SK-N-SH (cell line): Measurements from ENCODE around the gene NUMA1. TPM values are rescaled to one million over a fixed set of nuclear protein-coding genes. Genes with fewer than 3 reads are reported as not detected.

ENCODE experiments used
- CTCF ChIA-PET: fragments of 300-600, 350-600 bp; formaldehyde crosslinking; extraction: SDS; loops from one replicate; lab custom pipeline; 2021; lab: Yijun Ruan, JAX
- POLR2A ChIA-PET: fragments of 350-600 bp; sonication (Branson Sonifier 250); formaldehyde crosslinking; extraction: SDS; loops from one replicate; lab custom pipeline; 2020; ENCODE audit warnings: antibody characterized with exemption, inconsistent platforms; lab: Yijun Ruan, JAX
- DNase-seq: peaks from one replicate; pipeline ENCODE4 v3.0.0; 2012
- H2AFZ ChIP-seq: fragments of 200-600 bp; sonication (generic); 2 replicates; pipeline ENCODE4 v1.8.1; 2016; ENCODE audit warnings: antibody characterized with exemption, mild to moderate bottlenecking, low read depth
- H3F3A ChIP-seq: fragments of 200-600 bp; sonication (generic); replicated peaks from 2 replicates; pipeline ENCODE3; 2016; ENCODE audit warnings: antibody characterized with exemption, mild to moderate bottlenecking; ENCODE audit not compliant: insufficient read depth
- H3K27ac ChIP-seq, 2 experiments: fragments of 200-500 bp in 1 of 2; fragments of 200-600 bp in 1 of 2; sonication (Bioruptor generic) in 1 of 2; sonication (generic), shearing (Covaris generic) in 1 of 2; 2 replicates each; pipeline versions ENCODE4 v1.5.1 to v1.6.1; 2014 to 2016; ENCODE audit warnings: low read depth in 2 of 2, inconsistent platforms in 1 of 2, low read length in 1 of 2, mild to moderate bottlenecking in 1 of 2, mixed read lengths in 1 of 2
- H3K27me3 ChIP-seq: fragments of 200-600 bp; sonication (generic), shearing (Covaris generic); 2 replicates; pipeline ENCODE4 v1.6.1; 2016; ENCODE audit warnings: mixed run types; ENCODE audit not compliant: insufficient read depth
- H3K36me3 ChIP-seq, 2 experiments: fragments of 200-500 bp in 1 of 2; fragments of 200-600 bp in 1 of 2; sonication (Bioruptor generic) in 1 of 2; sonication (generic) in 1 of 2; replicated peaks in 1 of 2; 2 replicates each; pipeline versions ENCODE3 to v1.5.1; 2014 to 2016; ENCODE audit warnings: low read length in 1 of 2, mild to moderate bottlenecking in 1 of 2; ENCODE audit not compliant: insufficient read depth in 2 of 2, control insufficient read depth in 1 of 2
- H3K4me1 ChIP-seq, 2 experiments: fragments of 200-500 bp in 1 of 2; fragments of 200-600 bp in 1 of 2; sonication (Bioruptor generic) in 1 of 2; sonication (generic), shearing (Covaris generic) in 1 of 2; 2 replicates each; pipeline versions ENCODE4 v1.5.1 to v1.6.1; 2014 to 2016; ENCODE audit warnings: low read depth in 1 of 2, low read length in 1 of 2, mixed run types in 1 of 2; ENCODE audit not compliant: insufficient read depth in 2 of 2, control insufficient read depth in 1 of 2
- H3K4me2 ChIP-seq: fragments of 200-600 bp; sonication (generic), shearing (Covaris generic); 2 replicates; pipeline ENCODE4 v1.6.1; 2017; ENCODE audit warnings: mixed run types
- H3K4me3 ChIP-seq, 2 experiments: fragments of 200-500 bp in 1 of 2; fragments of 200-600 bp in 1 of 2; sonication (Bioruptor generic) in 1 of 2; sonication (generic), shearing (Covaris generic) in 1 of 2; 2 replicates each; pipeline versions ENCODE4 v1.5.1 to v1.8.1; 2014 to 2016; ENCODE audit warnings: low read depth in 2 of 2, inconsistent platforms in 1 of 2, low read length in 1 of 2, mild to moderate bottlenecking in 1 of 2, mixed read lengths in 1 of 2, moderate library complexity in 1 of 2
- H3K79me2 ChIP-seq: fragments of 200-600 bp; sonication (generic); 2 replicates; pipeline ENCODE4 v1.8.1; 2017; ENCODE audit warnings: mild to moderate bottlenecking; ENCODE audit not compliant: insufficient read depth
- H3K9ac ChIP-seq: fragments of 200-600 bp; sonication (generic); 2 replicates; pipeline ENCODE4 v1.6.1; 2017; ENCODE audit warnings: mixed run types
- H3K9me2 ChIP-seq: fragments of 200-600 bp; sonication (generic); 2 replicates; pipeline ENCODE4 v1.6.1; 2017; ENCODE audit warnings: mixed run types
- H3K9me3 ChIP-seq: fragments of 200-600 bp; sonication (generic); 2 replicates; pipeline ENCODE4 v1.6.1; 2017; ENCODE audit warnings: mixed run types, mild to moderate bottlenecking, moderate library complexity
- H4K20me1 ChIP-seq: fragments of 200-600 bp; sonication (generic); 2 replicates; pipeline ENCODE4 v1.6.1; 2017; ENCODE audit warnings: mild to moderate bottlenecking, mixed run types; ENCODE audit not compliant: insufficient read depth
- EP300 ChIP-seq, 2 experiments: IDR thresholded peaks; 2 replicates each; pipeline versions ENCODE4 v1.4.0 to v1.6.1; 2012; ENCODE audit warnings: borderline replicate concordance in 1 of 2, low read depth in 1 of 2, low read length in 1 of 2
- FOXJ3 ChIP-seq: sonication (generic); formaldehyde crosslinking; IDR thresholded peaks from 2 replicates; pipeline ENCODE4 v1.5.1; 2020; ENCODE audit warnings: mild to moderate bottlenecking, missing genetic modification reagents
- GATA2 ChIP-seq: sonication (generic); formaldehyde crosslinking; IDR thresholded peaks from 2 replicates; pipeline ENCODE4 v1.5.0; 2020; ENCODE audit warnings: mild to moderate bottlenecking, missing genetic modification reagents
- JUND ChIP-seq: IDR thresholded peaks from 2 replicates; pipeline ENCODE4 v1.4.0; 2012
- POLR2AphosphoS5 ChIP-seq: IDR thresholded peaks from 2 replicates; pipeline ENCODE4 v1.6.1; 2012; ENCODE audit warnings: low read depth, low read length
- RAD21 ChIP-seq: IDR thresholded peaks from 2 replicates; pipeline ENCODE4 v1.6.1; 2012; ENCODE audit warnings: mild to moderate bottlenecking, low read length
- TEAD4 ChIP-seq: IDR thresholded peaks from 2 replicates; pipeline ENCODE4 v1.4.0; 2012; ENCODE audit warnings: mild to moderate bottlenecking, borderline replicate concordance; ENCODE audit not compliant: insufficient read depth
- WGBS: methylation state at CpG from one replicate; pipeline ENCODE4 v1.1.6; 2017; ENCODE audit warnings: low lambda C conversion rate; 5-methylcytosine and 5-hydroxymethylcytosine counted together
- polyA plus RNA-seq, 3 experiments: library from polyadenylated mRNA; depleted of rRNA; stranded (reverse); fragments of >200 nt; gene quantifications; 2 replicates each; pipeline ENCODE4 v1.2.3, GENCODE V29; 2012

The NUMA1 gene
- polyA plus RNA-seq, 1 of the 3 experiments (the other 2 are of a cell fraction): 111 TPM

DNA sequence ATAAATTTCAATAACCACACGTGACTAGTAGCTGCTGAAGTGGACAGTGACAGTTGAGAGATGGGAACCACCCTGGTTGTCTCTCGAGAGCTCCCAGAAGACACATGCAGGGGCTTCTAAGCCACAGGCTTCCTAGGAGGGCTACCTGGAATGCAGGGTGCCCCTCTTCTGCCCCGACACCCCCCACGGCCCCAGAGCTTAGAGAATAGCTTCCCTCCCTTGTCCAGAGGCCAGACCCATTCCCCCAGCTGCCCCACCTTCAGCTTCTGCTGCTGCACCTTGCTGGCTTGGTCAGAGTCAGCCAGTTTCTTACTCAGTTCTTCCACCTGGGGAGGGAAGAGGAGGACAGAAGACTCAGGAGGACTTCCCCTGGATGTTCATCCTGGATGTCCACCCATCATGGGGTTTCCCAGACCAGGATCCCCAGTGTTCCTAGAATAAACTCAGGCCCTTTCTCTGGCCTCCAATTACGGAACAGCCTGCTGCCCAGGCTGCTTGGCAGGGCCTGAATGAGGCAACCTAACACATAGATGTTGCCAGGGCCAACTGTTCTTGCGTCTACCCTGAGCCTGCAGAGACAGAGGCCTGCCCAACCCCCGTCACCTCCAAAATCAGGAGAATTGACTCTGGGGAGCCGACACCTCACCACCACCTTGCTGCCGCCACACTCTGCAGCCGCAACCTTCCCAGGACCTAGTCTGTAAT lies 69.7 kb downstream of the NUMA1 start:
- Histone ChIP-seq H4K20me1 (peaks cover 56% of the 10 kb centered on the region), H3K4me2 (no peak overlapping the region), H3K9me3 (no peaks in the 10 kb centered on the region), H2AFZ (no peak overlapping the region), H3K27ac (peak overlapping the region in 1 of 2 experiments; percentile 14; a peak in 1 of 4 replicates), H3K4me3 (no peak overlapping the region), H3K4me1 (no peaks in the 10 kb centered on the region; a peak in 1 of 4 replicates), H3K79me2 (peaks cover 2% of the 10 kb centered on the region; the same call in 1 of the 2 replicates), H3K9ac (no peak overlapping the region), H3K27me3 (no peaks in the 10 kb centered on the region), H3K36me3 (peaks cover 44 to 99% of the 10 kb centered on the region in 2 experiments), H3K9me2 (no peaks in the 10 kb centered on the region), H3F3A (peaks cover 28% of the 10 kb centered on the region)
- CTCF ChIA-PET: interaction anchor here (0.7 to 2.0 kb wide), 4 partner anchors 11 to 133 kb away, joined by 3 to 15 read pairs (median 4); no protein-coding TSS in a partner anchor
- DNase-seq: no peak
- no peak for TF ChIP-seq EP300 (IDR thresholded peaks at IDR 0.05; ENCODE audit: borderline replicate concordance in 1 of 2, low read depth in 1 of 2, low read length in 1 of 2)
- no peak for TF ChIP-seq TEAD4
- TF ChIP-seq POLR2AphosphoS5: no peak
- POLR2A ChIA-PET: no interaction called here
- WGBS: 94% methylated on average over 10 of the region's 10 CpGs

DNA sequence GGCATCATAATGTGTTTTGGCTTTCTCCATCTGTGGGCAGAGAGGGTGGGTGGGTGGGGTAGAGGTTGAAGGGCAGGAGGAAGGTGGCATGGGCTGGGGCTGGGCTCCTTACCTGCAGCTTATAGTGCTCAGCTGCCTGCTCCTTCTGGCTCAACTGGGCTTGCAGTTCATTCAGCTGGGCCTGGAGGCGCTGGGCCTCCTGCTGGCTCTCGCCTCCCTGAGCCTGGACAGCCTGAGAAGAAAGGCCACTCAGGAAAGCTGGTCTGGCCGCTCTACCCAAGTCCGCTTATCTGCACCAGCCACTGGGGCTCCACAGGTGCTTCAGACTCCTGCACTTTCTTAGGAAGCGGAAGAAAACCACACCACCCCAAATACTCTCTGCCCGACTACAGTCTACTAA lies 71.2 kb downstream of the NUMA1 start:
- H3K79me2 ChIP-seq: peaks cover 2% of the 10 kb centered on the region; the same call in 1 of the 2 replicates
- no peak overlapping the region for H3K4me3 ChIP-seq
- peaks cover 62% of the 10 kb centered on the region for H4K20me1 ChIP-seq
- ChIA-PET POLR2A (interaction anchor here (1.7 kb wide), 1 partner anchor 8 kb away, joined by 4 read pairs; no protein-coding TSS in a partner anchor), CTCF (interaction anchor here (0.6 to 2.4 kb wide), 3 partner anchors 13 to 31 kb away, joined by 3 to 16 read pairs (median 15); no protein-coding TSS in a partner anchor)
- no peaks in the 10 kb centered on the region for H3K9me2 ChIP-seq
- no peak for DNase-seq
- no peak overlapping the region for H2AFZ ChIP-seq
- no peaks in the 10 kb centered on the region for H3K27me3 ChIP-seq
- H3K4me1 ChIP-seq: no peaks in the 10 kb centered on the region; a peak in 1 of 4 replicates
- TF ChIP-seq JUND (no peak), FOXJ3 (CRISPR knock-in tag) (no peak)
- TF ChIP-seq, all 33 proteins: peak for 0
- no peak overlapping the region; a peak in 1 of 4 replicates for H3K27ac ChIP-seq
- H3K9me3 ChIP-seq: no peaks in the 10 kb centered on the region
- peaks cover 39% of the 10 kb centered on the region for H3F3A ChIP-seq
- H3K9ac ChIP-seq: no peak overlapping the region
- 100% methylated on average over 1 of the region's 6 CpGs for whole genome bisulfite sequencing
- peaks cover 46 to 99% of the 10 kb centered on the region in 2 experiments for H3K36me3 ChIP-seq
- H3K4me2 ChIP-seq: no peak overlapping the region

DNA sequence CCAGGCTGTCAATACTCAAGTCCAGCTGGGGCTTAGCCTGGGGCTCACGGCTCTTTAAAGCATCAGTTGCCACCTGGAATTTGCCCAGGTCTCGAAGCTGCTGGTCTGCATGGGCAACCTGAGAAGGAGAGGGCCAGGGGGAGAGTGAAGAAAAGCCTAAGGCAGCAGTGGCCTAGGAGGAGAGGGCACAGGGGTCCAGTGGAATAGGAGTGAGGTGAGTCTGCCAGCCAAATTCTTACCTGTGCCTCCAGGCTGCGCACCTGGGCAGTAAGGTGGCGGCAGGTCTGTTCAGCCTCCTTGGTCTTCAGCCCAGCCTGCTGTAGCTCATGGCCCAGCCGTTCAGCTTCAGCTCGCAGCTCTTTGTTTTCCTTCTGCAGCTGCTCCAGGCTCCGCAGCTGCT lies 71.6 kb downstream of the NUMA1 start:
- 94% methylated on average over 6 of the region's 7 CpGs for WGBS
- H3F3A ChIP-seq: peaks cover 41% of the 10 kb centered on the region
- H3K9me2 ChIP-seq: no peaks in the 10 kb centered on the region
- H2AFZ ChIP-seq: no peak overlapping the region
- TF ChIP-seq JUND (no peak), GATA2 (CRISPR knock-in tag) (no peak), RAD21 (no peak)
- TF ChIP-seq, all 33 proteins: peak for 0
- H3K79me2 ChIP-seq: peaks cover 2% of the 10 kb centered on the region; the same call in 1 of the 2 replicates
- H4K20me1 ChIP-seq: peaks cover 64% of the 10 kb centered on the region
- ChIA-PET CTCF (interaction anchor here (1.3 to 2.4 kb wide), 4 partner anchors 16 to 82 kb away, joined by 6 to 16 read pairs (median 11); no protein-coding TSS in a partner anchor), POLR2A (interaction anchor here (1.0 to 1.7 kb wide), 2 partner anchors 8 to 9 kb away, joined by 4 read pairs; no protein-coding TSS in a partner anchor)
- peaks cover 46 to 99% of the 10 kb centered on the region in 2 experiments for H3K36me3 ChIP-seq
- no peaks in the 10 kb centered on the region; a peak in 1 of 4 replicates for H3K4me1 ChIP-seq
- no peak overlapping the region for H3K4me2 ChIP-seq
- no peak for DNase-seq
- no peak overlapping the region for H3K9ac ChIP-seq
- H3K27me3 ChIP-seq: no peaks in the 10 kb centered on the region
- H3K9me3 ChIP-seq: no peaks in the 10 kb centered on the region
- H3K4me3 ChIP-seq: no peak overlapping the region
- H3K27ac ChIP-seq: no peak overlapping the region
